Measurements from ENCODE around the gene GMDS.

DNA sequence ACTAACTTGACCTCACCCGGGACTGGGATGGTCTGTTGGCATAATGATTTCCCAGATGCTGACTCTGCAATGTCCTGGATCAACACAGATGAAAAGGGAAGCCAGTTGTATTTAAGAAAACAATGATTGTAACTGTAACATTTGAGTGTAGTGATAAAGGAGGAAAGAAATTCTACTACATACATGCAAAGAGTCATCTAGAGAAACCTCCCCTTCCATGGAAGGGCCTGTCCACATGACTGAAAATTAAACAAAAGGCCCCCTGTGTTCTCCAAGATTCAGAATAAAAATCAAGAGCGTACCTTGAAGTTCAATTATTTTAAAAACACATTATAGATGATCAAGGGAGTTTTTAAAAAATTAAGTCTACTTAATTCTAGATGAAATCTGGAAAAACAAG lies 484.5 kb downstream of the GMDS start:
- TF ChIP-seq POLR2A (IDR thresholded peaks at IDR 0.05) (no peak), CTCF (IDR thresholded peaks at IDR 0.05) (no peak)
